HEK293T (cell line): ENCODE measurements around the gene SYT17.

Experiments
- BHLHE40 ChIP-seq: fragments of 450-650 bp; IDR thresholded peaks from 2 replicates; pipeline ENCODE4 v1.6.1; 2016; ENCODE audit warnings: mild to moderate bottlenecking, moderate library complexity, borderline replicate concordance
- SP1 ChIP-seq: fragments of 450-650 bp; IDR thresholded peaks from 2 replicates; pipeline ENCODE4 v1.6.1; 2017

- TF ChIP-seq BHLHE40 (no peak), SP1 (no peak)
Measured at GRCh38 chr16:19177111-19177739, 9.2 kb downstream of the SYT17 start.
